ENCODE results near the gene THPO.
A peak's percentile ranks its signal among the peaks of the same experiment; 100 is the strongest.

THPO gene

GRCh38 chr3:184377882-184378445 is at the start of gene THPO:
Gene THPO (minus strand): TSS chr3:184378207. CDS start chr3:184376259, 1,948 bp downstream.
- DNase-seq (ENCODE audit: low read depth): no peak

DNA sequence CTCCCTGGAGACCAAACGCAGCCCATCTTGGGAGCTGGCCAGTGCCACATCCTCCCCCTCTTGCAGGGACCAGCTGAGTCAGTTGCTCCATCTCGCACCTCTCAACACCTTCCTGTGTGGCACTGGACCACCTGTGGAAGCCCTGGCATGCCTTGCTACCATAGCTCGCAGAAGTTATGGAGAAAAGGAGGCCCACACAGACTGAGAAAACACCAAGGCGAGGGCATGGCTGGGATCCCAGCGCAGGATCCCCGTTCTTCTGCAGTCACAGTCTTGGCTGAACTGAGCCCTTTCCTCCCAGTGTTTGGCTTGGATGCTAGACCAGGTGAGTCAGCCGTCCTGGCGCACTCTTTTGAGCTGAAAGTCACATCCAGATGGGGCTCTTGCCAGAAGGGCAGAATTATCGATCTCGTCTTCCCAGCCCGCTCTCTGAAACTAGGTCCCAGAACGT is 48.7 kb upstream of the THPO start:
- DNase-seq (ENCODE audit: low read depth): no peak

DNA sequence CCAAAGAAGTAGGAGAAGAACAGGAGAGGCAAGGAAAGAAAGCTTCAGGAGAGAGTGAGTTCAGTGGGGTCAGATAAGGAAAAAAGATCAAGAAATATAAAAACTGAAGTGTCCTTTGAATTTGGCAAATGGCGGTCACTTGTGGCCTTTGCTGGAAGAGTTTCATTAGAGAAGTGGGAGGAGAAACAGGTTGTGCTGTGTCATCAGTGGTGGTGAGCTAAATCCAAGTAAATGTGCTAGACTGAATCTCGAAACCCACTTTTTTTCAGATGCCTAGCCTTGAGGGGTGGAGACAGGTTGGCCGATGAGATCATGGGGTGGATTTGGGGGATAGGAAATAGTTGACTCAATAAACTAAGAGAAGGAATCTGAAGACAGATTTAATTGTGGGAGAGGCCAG is 45.6 kb upstream of the THPO start:
- DNase-seq (ENCODE audit: low read depth): no peak

DNA sequence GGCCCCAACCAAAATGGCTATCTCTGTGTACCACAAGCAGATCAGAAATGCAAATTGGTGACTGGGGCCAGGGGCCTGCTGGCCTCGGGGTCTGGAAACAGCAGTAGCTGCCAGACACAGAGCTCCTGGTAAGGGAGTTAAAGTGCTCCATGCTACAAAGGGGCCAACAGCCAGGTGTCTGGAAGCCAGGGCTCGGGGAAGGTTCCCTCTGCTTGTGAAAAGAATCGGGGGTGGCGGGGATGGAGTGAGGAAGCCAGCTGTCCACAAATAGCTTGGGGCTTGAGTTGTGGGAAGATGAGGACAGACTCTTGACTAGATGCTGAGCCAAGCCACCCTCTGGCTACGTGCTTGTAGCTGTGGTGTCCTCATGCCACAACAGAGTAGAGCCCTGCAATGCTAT is 41.2 kb upstream of the THPO start:
- no peak for DNase-seq (ENCODE audit: low read depth)

DNA sequence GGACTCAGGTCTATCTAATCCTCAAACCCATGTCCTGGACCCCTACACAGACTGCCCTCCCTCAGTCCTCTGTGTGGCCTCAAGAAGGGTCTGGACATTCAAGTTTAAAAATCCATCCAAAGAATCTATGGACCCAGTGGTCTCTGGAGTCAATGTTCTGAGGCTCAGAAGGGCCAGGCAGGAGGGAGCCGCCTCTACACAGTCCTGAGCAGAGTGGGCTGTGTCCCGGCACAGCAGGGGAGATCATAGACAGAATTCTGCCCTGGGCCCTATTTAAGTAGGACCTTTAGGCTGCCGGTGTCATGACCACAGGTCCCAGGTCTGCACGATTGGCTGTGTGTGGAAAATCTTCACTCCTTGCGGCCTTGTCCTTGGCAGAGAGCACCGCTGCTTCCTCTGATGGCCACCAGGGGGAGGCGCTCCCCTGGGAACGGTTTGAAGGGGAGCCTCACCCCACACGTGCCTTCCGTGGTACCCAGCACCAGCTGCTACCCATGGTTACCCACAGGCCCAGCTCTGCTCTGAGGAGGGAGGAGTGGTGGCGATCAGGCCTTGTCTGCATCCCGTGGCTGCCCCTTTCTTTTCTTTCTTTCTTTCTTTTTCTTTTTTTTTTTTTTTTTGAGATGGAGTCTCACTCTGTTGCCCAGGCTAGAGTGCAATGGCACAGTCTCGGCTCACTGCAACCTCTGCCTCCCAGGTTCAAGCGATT is 39.8 kb upstream of the THPO start:
- peak; percentile 23 for DNase-seq (ENCODE audit: low read depth)

DNA sequence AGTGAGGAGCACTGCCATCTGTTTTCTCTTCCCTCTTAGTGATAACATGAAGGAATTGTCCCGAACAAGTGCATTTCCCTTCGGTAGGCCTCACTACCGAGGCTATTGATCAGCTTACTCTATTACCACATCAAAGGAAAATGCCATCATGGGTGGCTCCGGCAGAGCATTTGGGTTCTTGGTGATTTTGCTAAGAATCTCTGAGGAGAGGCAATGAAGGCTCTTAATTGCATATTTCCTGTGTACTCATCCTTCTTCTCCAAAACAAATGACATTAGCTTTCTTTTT is 37.1 kb upstream of the THPO start:
- DNase-seq (ENCODE audit: low read depth): no peak

- DNase-seq (ENCODE audit: low read depth): no peak
Measured at GRCh38 chr3:184414418-184415202, 36.6 kb upstream of the THPO start.

- no peak for DNase-seq (ENCODE audit: low read depth)
Measured at GRCh38 chr3:184409946-184410500, 32.0 kb upstream of the THPO start.

DNA sequence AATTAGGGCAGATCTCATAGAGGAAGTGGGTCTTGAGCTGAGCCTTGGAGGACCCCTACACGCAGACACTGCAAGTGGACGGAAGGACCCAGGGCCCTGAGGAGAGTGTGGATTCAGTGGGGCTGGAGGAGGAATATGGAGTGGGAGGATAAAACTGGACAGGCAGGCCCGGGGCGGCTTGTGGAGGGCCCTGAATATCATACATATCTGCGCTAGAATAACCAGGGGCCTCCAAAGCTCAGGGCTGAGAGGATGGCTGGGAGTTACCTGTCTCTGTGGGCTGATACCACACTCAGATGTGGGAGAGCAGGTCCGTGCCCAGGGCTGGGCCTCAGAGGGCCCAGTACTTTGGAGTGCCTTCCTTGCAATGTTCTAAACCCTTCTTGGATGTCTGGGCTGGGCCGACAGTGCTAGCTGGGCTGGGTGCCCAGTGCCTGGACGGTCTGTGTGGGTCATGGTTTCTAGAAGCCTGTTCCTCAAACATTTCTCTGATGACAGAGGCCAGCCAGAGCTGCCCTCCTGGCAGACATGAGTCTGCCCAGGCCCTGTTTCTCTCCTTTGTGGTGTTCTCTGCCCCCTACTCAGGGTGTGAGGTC is 31.4 kb upstream of the THPO start:
- DNase-seq (ENCODE audit: low read depth): no peak

- no peak for DNase-seq (ENCODE audit: low read depth)
Measured at GRCh38 chr3:184405075-184406030, 27.3 kb upstream of the THPO start.

GRCh38 chr3:184399410-184399809 is 21.4 kb upstream of the THPO start:
- DNase-seq (ENCODE audit: low read depth): peak; percentile 78

DNA sequence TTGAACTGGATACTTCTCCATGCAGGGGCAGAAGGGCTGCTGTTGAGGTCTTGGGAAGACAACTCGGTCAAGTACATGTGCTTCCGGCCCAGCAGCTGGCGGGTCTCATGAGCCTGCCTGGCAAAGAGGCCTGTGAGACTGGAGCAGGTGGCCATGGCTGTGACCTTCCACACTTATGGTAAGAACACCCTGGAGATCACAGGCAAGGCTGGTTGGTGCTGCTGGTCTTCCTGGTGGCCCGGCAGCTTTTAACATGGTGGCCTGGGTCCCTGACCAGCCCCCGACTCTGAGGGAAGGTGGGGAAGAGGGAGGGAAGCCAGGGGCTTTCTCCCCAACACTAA is 17.3 kb upstream of the THPO start:
- no peak for DNase-seq (ENCODE audit: low read depth)

GRCh38 chr3:184391266-184391665 is 13.3 kb upstream of the THPO start:
- no peak for DNase-seq (ENCODE audit: low read depth)

DNA sequence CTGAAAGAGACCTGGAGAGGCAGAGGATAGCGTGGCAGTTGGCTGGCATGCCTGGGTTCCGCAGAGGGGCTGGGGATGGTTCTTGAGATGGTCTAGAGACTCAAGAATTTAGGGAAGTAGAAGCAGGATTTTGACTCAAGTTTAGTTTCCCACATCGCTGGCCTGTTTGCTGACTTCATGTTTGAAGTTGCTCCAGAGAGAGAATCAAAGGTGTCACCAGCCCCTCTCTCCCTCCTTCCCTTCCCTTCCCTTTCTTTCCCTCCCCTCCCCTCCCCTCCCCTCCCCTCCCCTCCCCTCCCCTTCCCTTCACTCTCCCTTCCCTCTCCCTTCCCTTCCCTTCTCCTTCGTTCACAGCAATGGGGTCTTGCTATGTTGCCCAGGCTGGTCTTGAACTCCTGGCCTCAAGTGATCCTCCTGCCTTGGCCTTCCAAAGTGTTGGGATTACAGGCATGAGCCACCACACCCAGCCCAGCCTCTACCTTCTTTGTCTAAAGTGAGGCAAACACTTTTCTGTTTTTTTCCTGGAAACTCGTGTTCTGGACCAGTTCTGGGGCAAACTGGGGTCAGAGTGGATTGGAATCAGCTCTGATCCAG is 12.0 kb upstream of the THPO start:
- no peak for DNase-seq (ENCODE audit: low read depth)

GRCh38 chr3:184389384-184389783 is 11.4 kb upstream of the THPO start:
- no peak for DNase-seq (ENCODE audit: low read depth)

DNA sequence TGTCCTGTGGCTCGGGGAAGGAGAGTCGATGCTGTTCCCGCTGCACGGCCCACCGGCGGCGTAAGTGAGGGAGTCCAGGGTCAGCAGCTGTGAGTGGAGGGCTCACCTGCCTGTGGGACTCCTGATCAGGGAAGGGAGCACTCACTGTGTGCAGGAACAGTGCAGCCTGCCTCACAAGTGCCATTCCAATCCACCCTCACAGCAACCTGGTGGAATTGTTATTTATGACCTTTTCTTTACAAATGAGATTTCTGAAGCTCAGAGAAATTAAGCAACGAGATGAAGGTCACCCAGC is 10.9 kb upstream of the THPO start:
- DNase-seq (ENCODE audit: low read depth): no peak

DNA sequence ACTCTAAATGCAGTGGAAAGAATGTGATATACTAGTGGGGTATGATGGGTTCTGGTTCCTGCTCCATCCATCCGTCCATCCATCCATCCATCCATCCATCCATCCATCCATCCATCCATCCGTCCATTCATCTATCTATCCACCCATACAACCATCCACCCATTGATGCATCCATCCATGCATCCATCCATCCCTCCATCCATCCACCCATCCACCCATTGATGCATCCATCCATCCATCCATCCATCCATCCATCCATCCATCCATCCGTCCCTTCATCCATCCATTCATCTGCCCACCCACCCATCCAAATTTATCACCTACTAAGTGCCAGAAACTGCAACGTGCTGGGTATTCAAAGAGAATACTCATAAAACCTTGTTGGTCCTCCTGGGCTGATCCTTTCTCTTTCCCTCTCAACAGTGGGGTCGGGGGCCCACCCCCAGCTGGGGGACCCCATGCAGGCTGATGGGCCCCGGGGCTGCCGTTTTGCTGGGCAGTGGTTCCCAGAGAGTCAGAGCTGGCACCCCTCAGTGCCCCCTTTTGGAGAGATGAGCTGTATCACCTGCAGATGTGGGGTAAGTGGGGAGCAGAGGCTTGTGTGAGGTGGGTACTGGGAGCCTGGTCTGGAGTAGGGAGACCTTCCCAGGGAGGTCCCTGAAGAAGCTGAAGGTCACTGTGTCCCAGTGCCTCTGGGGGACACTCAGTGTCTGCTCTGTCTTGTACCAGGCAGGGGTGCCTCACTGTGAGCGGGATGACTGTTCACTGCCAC is 10.3 kb upstream of the THPO start:
- DNase-seq (ENCODE audit: low read depth): no peak

GRCh38 chr3:184387174-184387714 is 9.2 kb upstream of the THPO start:
- DNase-seq (ENCODE audit: low read depth): no peak

DNA sequence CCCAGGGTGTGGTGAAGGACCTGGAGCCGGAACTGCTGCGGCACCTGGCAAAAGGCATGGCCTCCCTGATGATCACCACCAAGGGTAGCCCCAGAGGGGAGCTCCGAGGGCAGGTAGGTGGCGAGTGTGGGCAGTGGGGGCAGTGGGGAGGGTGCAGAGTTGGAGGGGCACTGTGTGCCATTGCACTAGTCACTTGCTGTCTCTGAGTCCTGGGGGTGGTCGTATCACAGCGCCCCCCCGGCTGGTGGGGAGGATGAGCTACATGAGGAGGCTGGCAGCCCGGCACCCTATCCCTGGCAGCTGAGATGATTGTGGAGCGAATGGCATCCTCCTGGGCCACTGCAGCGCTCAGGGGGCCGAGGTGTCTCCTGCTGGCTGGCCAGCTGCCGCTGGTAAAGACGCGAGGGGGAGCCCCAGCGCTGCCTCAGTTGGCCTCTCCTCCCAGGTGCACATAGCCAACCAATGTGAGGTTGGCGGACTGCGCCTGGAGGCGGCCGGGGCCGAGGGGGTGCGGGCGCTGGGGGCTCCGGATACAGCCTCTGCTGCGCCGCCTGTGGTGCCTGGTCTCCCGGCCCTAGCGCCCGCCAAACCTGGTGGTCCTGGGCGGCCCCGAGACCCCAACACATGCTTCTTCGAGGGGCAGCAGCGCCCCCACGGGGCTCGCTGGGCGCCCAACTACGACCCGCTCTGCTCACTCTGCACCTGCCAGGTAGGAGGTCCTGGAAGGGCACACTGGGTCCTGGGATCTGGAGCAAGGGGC is 8.2 kb upstream of the THPO start:
- no peak for DNase-seq (ENCODE audit: low read depth)

Measured in fibroblast of the conjunctiva (primary cell).